ENCODE data around the gene ZNF107.

DNA sequence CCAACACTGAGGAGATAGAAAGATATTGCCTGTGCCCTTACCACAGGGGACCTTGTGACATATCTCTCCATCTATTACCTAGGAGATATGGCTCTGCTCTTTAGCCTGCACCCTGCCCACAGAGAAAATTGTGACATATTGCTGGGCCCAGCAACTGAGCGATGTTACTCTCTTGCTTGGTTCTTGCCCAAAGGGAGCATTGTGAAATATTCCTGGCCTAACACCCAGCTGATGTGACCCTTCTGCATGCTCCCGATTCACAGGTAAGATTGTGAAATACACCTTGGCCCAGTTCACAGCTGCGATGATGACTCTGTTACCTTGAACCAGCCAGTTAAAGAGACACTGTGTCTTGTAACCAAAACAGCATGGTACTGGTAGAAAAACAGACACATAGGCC lies 37.2 kb upstream of the ZNF107 start:
- TF ChIP-seq, protein P1, sequence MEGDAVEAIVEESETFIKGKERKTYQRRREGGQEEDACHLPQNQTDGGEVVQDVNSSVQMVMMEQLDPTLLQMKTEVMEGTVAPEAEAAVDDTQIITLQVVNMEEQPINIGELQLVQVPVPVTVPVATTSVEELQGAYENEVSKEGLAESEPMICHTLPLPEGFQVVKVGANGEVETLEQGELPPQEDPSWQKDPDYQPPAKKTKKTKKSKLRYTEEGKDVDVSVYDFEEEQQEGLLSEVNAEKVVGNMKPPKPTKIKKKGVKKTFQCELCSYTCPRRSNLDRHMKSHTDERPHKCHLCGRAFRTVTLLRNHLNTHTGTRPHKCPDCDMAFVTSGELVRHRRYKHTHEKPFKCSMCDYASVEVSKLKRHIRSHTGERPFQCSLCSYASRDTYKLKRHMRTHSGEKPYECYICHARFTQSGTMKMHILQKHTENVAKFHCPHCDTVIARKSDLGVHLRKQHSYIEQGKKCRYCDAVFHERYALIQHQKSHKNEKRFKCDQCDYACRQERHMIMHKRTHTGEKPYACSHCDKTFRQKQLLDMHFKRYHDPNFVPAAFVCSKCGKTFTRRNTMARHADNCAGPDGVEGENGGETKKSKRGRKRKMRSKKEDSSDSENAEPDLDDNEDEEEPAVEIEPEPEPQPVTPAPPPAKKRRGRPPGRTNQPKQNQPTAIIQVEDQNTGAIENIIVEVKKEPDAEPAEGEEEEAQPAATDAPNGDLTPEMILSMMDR (IDR thresholded peaks at IDR 0.05; ENCODE audit: insufficient read depth, low read depth, low read length): no peak
- TF ChIP-seq EZH2 (IDR thresholded peaks at IDR 0.05; ENCODE audit: insufficient read depth, low read length): no peak
